Measurements from ENCODE around the gene WDPCP. TPM values are rescaled to one million over a fixed set of nuclear protein-coding genes. Genes with fewer than 3 reads are reported as not detected.

WDPCP gene
- polyA plus RNA-seq, 1 of the 3 experiments (the other 2 are of a cell fraction): 3.1 TPM

DNA sequence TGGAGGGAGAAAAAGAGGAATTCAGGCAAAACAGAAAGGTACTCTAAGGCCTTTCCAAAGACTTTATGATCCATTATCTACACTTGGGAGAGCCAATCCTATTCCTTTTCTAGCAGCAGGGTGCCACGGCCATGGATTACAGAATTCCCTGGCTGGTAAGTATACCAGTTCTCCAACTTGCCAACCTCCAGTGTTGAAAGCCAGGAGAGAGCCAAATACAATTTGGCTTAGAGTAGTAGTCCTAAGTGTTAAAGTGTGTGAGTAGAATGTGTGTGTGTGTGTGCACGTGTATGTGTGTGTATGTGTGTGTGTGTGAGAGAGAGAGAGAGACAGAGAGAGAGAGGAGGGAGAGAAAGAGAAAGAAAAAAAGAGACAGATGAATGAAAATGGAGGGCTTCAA lies 43.3 kb downstream of the WDPCP start:
- Histone ChIP-seq H3K9ac (no peak overlapping the region), H3K27me3 (ENCODE audit: insufficient read depth) (no peaks in the 10 kb centered on the region), H3K79me2 (ENCODE audit: insufficient read depth) (no peaks in the 10 kb centered on the region), H3K9me2 (no peaks in the 10 kb centered on the region), H3F3A (replicated peaks; ENCODE audit: insufficient read depth) (peaks cover 2% of the 10 kb centered on the region), H3K4me3 (ENCODE audit: low read depth in 2 of 2, low read length in 1 of 2) (no peak overlapping the region), H3K36me3 (replicated peaks in 1 of 2; ENCODE audit: control insufficient read depth in 1 of 2, insufficient read depth in 2 of 2, low read length in 1 of 2) (no peaks in the 10 kb centered on the region), H4K20me1 (ENCODE audit: insufficient read depth) (no peaks in the 10 kb centered on the region), H3K4me2 (no peak overlapping the region), H3K4me1 (ENCODE audit: control insufficient read depth in 1 of 2, insufficient read depth in 2 of 2, low read depth in 1 of 2, low read length in 1 of 2) (no peaks in the 10 kb centered on the region; a peak in 2 of 4 replicates), H3K27ac (ENCODE audit: low read depth in 2 of 2, low read length in 1 of 2) (no peak overlapping the region), H2AFZ (ENCODE audit: low read depth) (no peak overlapping the region), H3K9me3 (no peaks in the 10 kb centered on the region)
- POLR2A ChIA-PET: no interaction called here
- 94% methylated on average over 2 of the region's 2 CpGs for WGBS (ENCODE audit: low lambda C conversion rate)
- TF ChIP-seq EP300 (IDR thresholded peaks at IDR 0.05; ENCODE audit: borderline replicate concordance in 1 of 2, low read depth in 1 of 2, low read length in 1 of 2) (no peak), TCF12 (IDR thresholded peaks at IDR 0.05) (no peak), REST (IDR thresholded peaks at IDR 0.05; ENCODE audit: low read depth, low read length) (no peak)
- DNase-seq: no peak
- CTCF ChIA-PET: interaction anchor here (0.9 kb wide), 2 partner anchors 8 to 22 kb away, joined by 3 to 5 read pairs; no protein-coding TSS in a partner anchor

DNA sequence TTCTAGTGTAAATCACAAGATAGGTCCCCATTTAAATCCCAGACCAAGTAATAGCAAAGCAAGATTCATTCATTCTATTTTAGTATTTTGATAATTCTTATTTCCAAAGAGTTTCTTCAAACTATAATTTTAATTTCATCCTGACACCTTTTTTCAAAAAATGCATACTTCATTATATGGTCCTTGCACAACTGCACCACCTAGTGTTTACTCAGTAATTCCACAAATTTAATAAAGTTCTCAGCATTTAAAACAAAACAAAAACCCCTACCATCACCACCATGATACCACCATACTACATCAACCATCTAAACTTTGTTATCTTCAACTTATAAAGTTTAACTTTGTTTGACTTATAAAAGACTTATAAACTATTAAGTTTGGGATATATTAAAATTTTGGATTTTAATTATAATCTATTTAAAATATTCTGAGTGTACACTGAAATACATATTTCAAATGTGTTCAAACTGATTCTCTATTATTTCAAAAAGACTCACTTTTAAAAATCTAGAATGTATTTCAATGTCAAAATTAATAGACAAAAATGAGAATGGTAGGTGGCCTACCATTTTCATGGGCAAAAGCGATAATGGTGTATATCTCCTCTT lies 44.2 kb downstream of the WDPCP start:
- Histone ChIP-seq H2AFZ (ENCODE audit: low read depth) (no peak overlapping the region), H3K79me2 (ENCODE audit: insufficient read depth) (no peaks in the 10 kb centered on the region), H3K4me2 (no peak overlapping the region), H3K9me2 (no peaks in the 10 kb centered on the region), H3K36me3 (replicated peaks in 1 of 2; ENCODE audit: control insufficient read depth in 1 of 2, insufficient read depth in 2 of 2, low read length in 1 of 2) (no peaks in the 10 kb centered on the region), H3K4me3 (ENCODE audit: low read depth in 2 of 2, low read length in 1 of 2) (no peak overlapping the region; a peak in 1 of 4 replicates), H3K4me1 (ENCODE audit: control insufficient read depth in 1 of 2, insufficient read depth in 2 of 2, low read depth in 1 of 2, low read length in 1 of 2) (peaks cover 0 to 3% of the 10 kb centered on the region in 2 experiments; a peak in 2 of 4 replicates), H3F3A (replicated peaks; ENCODE audit: insufficient read depth) (peaks cover 8% of the 10 kb centered on the region), H3K27ac (ENCODE audit: low read depth in 2 of 2, low read length in 1 of 2) (no peak overlapping the region), H3K9ac (no peak overlapping the region), H3K27me3 (ENCODE audit: insufficient read depth) (no peaks in the 10 kb centered on the region), H4K20me1 (ENCODE audit: insufficient read depth) (no peaks in the 10 kb centered on the region), H3K9me3 (no peaks in the 10 kb centered on the region)
- TF ChIP-seq, protein P1, sequence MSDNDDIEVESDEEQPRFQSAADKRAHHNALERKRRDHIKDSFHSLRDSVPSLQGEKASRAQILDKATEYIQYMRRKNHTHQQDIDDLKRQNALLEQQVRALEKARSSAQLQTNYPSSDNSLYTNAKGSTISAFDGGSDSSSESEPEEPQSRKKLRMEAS (IDR thresholded peaks at IDR 0.05; ENCODE audit: low read depth): no peak
- TF ChIP-seq RAD21 (IDR thresholded peaks at IDR 0.05; ENCODE audit: low read length) (peak; percentile 60), SMC3 (IDR thresholded peaks at IDR 0.05; ENCODE audit: low read depth, low read length) (0 out of 2 replicates have a peak, but pooled peaks have one; percentile 17), TCF12 (IDR thresholded peaks at IDR 0.05) (no peak), CTCF (IDR thresholded peaks at IDR 0.05) (peak; percentile 73), NFIC (IDR thresholded peaks at IDR 0.05; ENCODE audit: borderline replicate concordance) (no peak), SIN3A (IDR thresholded peaks at IDR 0.05; ENCODE audit: borderline replicate concordance, low read depth, low read length) (no peak), FOXJ3 (CRISPR knock-in tag; IDR thresholded peaks at IDR 0.05) (no peak), NRF1 (IDR thresholded peaks at IDR 0.05; ENCODE audit: low read depth, low read length) (no peak)
- TF ChIP-seq, protein P2, sequence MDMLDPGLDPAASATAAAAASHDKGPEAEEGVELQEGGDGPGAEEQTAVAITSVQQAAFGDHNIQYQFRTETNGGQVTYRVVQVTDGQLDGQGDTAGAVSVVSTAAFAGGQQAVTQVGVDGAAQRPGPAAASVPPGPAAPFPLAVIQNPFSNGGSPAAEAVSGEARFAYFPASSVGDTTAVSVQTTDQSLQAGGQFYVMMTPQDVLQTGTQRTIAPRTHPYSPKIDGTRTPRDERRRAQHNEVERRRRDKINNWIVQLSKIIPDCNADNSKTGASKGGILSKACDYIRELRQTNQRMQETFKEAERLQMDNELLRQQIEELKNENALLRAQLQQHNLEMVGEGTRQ (IDR thresholded peaks at IDR 0.05; ENCODE audit: borderline replicate concordance, low read depth, low read length): no peak
- TF ChIP-seq, protein P3, sequence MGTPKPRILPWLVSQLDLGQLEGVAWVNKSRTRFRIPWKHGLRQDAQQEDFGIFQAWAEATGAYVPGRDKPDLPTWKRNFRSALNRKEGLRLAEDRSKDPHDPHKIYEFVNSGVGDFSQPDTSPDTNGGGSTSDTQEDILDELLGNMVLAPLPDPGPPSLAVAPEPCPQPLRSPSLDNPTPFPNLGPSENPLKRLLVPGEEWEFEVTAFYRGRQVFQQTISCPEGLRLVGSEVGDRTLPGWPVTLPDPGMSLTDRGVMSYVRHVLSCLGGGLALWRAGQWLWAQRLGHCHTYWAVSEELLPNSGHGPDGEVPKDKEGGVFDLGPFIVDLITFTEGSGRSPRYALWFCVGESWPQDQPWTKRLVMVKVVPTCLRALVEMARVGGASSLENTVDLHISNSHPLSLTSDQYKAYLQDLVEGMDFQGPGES (IDR thresholded peaks at IDR 0.05; ENCODE audit: low read depth, low read length): no peak
- POLR2A ChIA-PET: no interaction called here
- 100% methylated on average over 1 of the region's 1 CpG for WGBS (ENCODE audit: low lambda C conversion rate)
- CTCF ChIA-PET: interaction anchor here (0.6 to 1.1 kb wide), 14 partner anchors 9 to 1107 kb away, joined by 3 to 7 read pairs (median 4); no protein-coding TSS in a partner anchor
- peak; percentile 30 for DNase-seq
